Posterior cingulate gyrus (tissue), 11 donors: Measurements from ENCODE around the gene PRDM7.
"Not testable (repeated sequence)": the region's sequence is repeated elsewhere in the genome, so short reads cannot be mapped to it uniquely, and the experiment has no call there.

Source experiments
- DNase-seq, 10 donors: peaks; one replicate each; pipeline versions ENCODE4 v3.0.0 to v3.0.0-alpha.2; 2020 to 2021; ENCODE audit warnings: mixed read lengths in 3 of 10
- intact Hi-C: fragments of 100-400 bp; cut with DNase I; formaldehyde crosslinking; loops from one replicate; pipeline ENCODE4 v1.15.1; 2023

PRDM7 gene

GRCh38 chr16:90018652-90019542 lies 58.2 kb downstream of the PRDM7 start, which contains the start of gene DBNDD1:
DBNDD1 (minus strand) TSS chr16:90019456; CDS start chr16:90019341, 115 bp downstream.
- intact Hi-C loops = loop anchor here (5.0 kb wide), 1 partner anchor 47 kb away; no protein-coding TSS in a partner anchor
- DNase-seq = peak in 5 of 10 donors; percentile 40 to 90 (median 53)

DNA sequence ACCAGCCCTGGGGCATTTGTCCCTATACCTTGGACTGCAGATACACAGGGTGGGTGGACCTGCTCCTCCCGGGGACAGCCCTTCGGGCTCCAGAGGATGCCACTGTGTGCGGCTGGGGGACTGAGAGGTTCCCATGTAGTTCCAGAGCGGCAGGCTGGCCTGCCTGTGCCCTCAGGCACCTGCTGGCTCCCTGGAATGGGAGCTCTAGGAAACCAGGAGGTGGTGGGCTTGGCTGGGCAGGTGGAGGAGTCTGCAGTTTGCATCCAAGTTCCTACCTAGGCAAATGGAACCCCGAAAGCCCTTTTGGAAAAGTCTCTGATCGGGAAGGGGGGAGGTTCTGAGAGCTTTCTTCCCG lies 58.9 kb downstream of the PRDM7 start:
- no peak for DNase-seq
- intact Hi-C loops = loop anchor here (5.0 kb wide), 1 partner anchor 46 kb away; no protein-coding TSS in a partner anchor

GRCh38 chr16:90016339-90016950 lies 60.7 kb downstream of the PRDM7 start:
- DNase-seq = no peak

GRCh38 chr16:90015586-90016338 lies 61.4 kb downstream of the PRDM7 start:
- intact Hi-C loops = loop anchor here (5.0 kb wide), 1 partner anchor 43 kb away; no protein-coding TSS in a partner anchor
- DNase-seq = no peak

More at GRCh38 chr16:90016339-90016950, 60.7 kb downstream of the PRDM7 start:
- intact Hi-C loops = loop anchor here (5.0 kb wide), 1 partner anchor 44 kb away; no protein-coding TSS in a partner anchor

- intact Hi-C loops = no loop called here
- DNase-seq = no peak
Observed at GRCh38 chr16:90012991-90013745, 64.0 kb downstream of the PRDM7 start.

GRCh38 chr16:90011908-90012501 lies 65.1 kb downstream of the PRDM7 start:
- no peak for DNase-seq
- intact Hi-C loops = no loop called here

GRCh38 chr16:90011508-90011819 lies 65.7 kb downstream of the PRDM7 start:
- DNase-seq = peak in 1 of 10 donors; percentile 80
- intact Hi-C loops = no loop called here

DNA sequence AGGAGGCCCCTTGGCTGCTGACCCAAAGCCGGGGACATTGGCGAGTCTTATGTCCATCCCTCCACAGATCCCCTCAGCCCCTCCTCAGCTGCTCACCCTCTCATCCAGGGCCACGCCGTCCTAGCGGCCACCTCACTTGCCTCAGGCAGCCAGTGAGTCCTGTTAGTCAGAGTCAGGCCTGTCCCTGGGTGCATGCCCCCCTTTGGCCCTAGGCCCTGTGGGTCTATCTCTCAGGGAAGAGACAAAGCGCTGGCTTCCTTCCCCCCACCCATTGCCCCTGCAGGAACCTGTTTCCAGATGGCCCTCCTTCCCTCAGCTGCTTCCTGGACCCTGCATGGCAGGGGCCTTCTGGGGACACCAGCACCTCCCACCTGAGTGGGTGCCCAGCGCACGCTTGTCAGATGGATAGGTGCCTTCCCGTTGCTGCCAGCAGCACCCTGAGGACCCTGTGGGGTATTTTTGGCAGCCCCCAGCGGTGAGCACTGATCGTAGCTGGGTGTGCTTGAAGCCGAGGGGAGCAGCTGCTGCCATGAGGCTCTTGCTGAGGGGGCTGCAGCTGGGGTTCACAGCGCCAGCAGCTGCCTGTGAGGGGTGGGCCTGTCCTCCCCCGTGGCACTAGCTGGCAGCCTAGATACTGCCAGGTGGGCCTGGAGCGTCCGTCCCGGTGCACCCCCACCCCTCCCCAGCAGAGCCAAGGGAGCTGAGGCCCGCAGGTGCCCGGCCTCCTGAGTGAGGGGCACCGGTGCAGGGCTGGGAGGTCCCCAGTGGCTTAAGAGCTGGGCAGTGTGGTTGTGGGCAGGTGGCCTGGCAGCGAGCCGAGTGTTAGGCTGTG lies 66.2 kb downstream of the PRDM7 start:
- DNase-seq = no peak

GRCh38 chr16:90009172-90009899 lies 67.8 kb downstream of the PRDM7 start:
- peak in 1 of 10 donors; percentile 79 for DNase-seq
- intact Hi-C loops = no loop called here

More for the DNA sequence above, 66.2 kb downstream of the PRDM7 start:
- intact Hi-C loops = no loop called here

DNA sequence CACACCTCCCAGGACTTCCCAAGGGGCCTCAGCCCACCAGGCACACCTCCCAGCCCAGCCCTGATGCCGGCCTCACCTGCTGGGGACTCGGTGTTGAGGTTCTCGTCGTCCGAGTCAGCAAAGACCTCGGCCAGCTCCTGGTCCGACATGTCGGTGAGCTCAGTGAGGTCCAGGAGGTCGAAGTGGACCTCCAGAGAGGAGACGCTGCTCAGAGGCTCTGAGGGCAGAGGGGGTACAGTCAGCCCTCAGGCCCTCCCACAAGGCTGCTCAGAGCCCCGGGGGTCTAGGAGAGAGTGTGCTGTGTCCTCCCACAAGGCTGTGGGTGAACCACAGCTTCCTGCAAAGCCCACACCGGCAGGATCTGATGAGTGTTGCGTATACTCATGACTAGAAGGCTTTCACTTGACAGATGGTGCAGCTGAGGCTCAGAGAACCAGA lies 68.4 kb downstream of the PRDM7 start:
- intact Hi-C loops = no loop called here
- DNase-seq = no peak

- intact Hi-C loops, DNase-seq: not testable (repeated sequence)
Observed at GRCh38 chr16:90007635-90008234, 69.4 kb downstream of the PRDM7 start.

DNA sequence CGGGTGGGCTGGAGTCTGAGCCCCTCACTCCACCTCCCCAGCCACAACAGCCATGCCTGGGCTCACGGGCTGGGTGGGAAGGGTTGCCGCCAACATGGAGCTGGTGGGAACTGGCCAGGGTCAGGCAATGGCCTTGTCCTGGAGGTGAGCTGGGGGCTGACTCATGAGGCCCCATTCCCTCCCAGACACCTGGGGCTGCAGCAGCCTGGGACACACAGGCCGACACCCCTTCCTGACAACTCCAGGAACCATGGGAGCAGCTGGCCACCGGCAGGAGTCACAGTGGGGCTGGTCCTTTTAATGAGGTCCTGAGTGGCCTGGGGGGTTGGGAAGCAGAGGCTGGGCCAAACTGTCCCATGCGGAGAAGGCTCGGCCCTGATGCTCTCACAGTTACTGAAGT lies 70.1 kb downstream of the PRDM7 start:
- intact Hi-C loops = no loop called here
- no peak for DNase-seq
